Kidney tubule cell (primary cell): ENCODE measurements around the gene AKR1C1.
"Not testable (repeated sequence)": the region's sequence is repeated elsewhere in the genome, so short reads cannot be mapped to it uniquely, and the experiment has no call there.

Source experiments
- DNase-seq: peaks from one replicate; pipeline ENCODE4 v3.0.0-alpha.2; 2018; ENCODE audit warnings: low spot score

AKR1C1 gene

GRCh38 chr10:5018134-5018533, 54.9 kb downstream of the AKR1C1 start:
- DNase-seq, result no peak

- DNase-seq, result peak; percentile 78
These were observed 55.6 kb downstream of the AKR1C1 start for GRCh38 chr10:5018671-5019277.

- DNase-seq, result peak; percentile 51
These were observed 56.8 kb downstream of the AKR1C1 start for GRCh38 chr10:5019770-5020612.

- DNase-seq, result not testable (repeated sequence)
These were observed 58.5 kb downstream of the AKR1C1 start for GRCh38 chr10:5021624-5022290.

GRCh38 chr10:5023177-5023805, 60.1 kb downstream of the AKR1C1 start:
- no peak for DNase-seq

- peak; percentile 40 for DNase-seq
These were observed 62.3 kb downstream of the AKR1C1 start for GRCh38 chr10:5025461-5025881.

- DNase-seq, result no peak
These were observed 67.8 kb downstream of the AKR1C1 start for GRCh38 chr10:5030989-5031388.

GRCh38 chr10:5031588-5031987, 68.4 kb downstream of the AKR1C1 start:
- DNase-seq, result not testable (repeated sequence)

- DNase-seq, result not testable (repeated sequence)
These were observed 69.2 kb downstream of the AKR1C1 start for GRCh38 chr10:5032444-5032843.
